Activated CD4-positive, alpha-beta T cell treated with anti-CD3 and anti-CD28 coated beads for 36 hours (primary cell): ENCODE results near the gene FLNB. TPM values are rescaled to one million over a fixed set of nuclear protein-coding genes. Genes with fewer than 3 reads are reported as not detected.

Source experiments
- ATAC-seq: fragments of 200-7000 bp; cut with Tn5 transposase; one replicate; pipeline ENCODE4 v1.10.0; 2021; ENCODE audit warnings: mild to moderate bottlenecking, moderate library complexity
- CTCF ChIA-PET: fragments of 350-600 bp; sonication (Branson Sonifier 250); formaldehyde crosslinking; loops from one replicate; lab custom pipeline; 2021; ENCODE audit warnings: antibody characterized with exemption; lab: Charles Lee
- POLR2A ChIA-PET: fragments of 350-600 bp; sonication (Branson Sonifier 250); formaldehyde crosslinking; loops from one replicate; lab custom pipeline; 2021; ENCODE audit warnings: antibody characterized with exemption, inconsistent platforms; lab: Charles Lee
- DNase-seq: peaks from one replicate; pipeline ENCODE4 v3.0.0-alpha.2; 2020
- H3K27ac Mint-ChIP-seq: one replicate; pipeline ENCODE4 v1.8.0; 2021; ENCODE audit warnings: mixed read lengths
- H3K27me3 Mint-ChIP-seq: one replicate; pipeline ENCODE4 v1.8.0; 2021; ENCODE audit warnings: mixed read lengths
- H3K36me3 Mint-ChIP-seq: one replicate; pipeline ENCODE4 v1.8.0; 2021; ENCODE audit warnings: low read depth, mixed read lengths
- H3K4me1 Mint-ChIP-seq: one replicate; pipeline ENCODE4 v1.8.0; 2021; ENCODE audit warnings: mixed read lengths
- H3K4me3 Mint-ChIP-seq: one replicate; pipeline ENCODE4 v1.8.0; 2021; ENCODE audit warnings: mild to moderate bottlenecking, moderate library complexity, mixed read lengths
- H3K9me3 Mint-ChIP-seq: one replicate; pipeline ENCODE4 v1.8.0; 2021; ENCODE audit warnings: low read depth, mixed read lengths
- intact Hi-C, 2 experiments: fragments of 100-400 bp; cut with DNase I in 1 of 2; cut with micrococcal nuclease in 1 of 2; formaldehyde crosslinking; loops; one replicate each; pipeline versions ENCODE4 v1.14.2 to v1.15.1; 2022 to 2024; cut with DNase I, micrococcal nuclease
- total RNA-seq, 2 experiments: library from RNA; stranded (reverse); gene quantifications; one replicate each; pipeline ENCODE4 v1.2.3, GENCODE V29; 2021

Gene FLNB
- total RNA-seq, 2 experiments from 2014 or later = 25.4 to 29.1 TPM

DNA sequence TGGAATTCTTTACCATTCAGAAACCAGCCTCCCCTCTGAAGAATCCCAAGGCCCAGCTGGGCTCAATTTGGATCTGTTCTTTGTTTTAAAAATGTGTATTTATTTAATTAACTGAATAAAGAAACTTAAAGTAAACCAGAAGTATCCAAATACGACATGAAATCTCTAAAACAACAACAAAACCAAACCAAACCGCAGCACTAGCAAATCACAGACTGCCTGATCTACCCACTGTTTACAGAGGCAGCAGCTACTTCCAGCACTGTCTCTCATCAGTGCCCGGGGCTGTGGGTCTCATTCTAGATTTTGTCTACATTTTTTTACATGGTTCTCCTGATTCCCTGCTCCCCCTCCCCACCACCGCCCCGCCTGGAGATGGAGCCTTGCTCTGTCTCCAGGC is 2.3 kb downstream of the FLNB start:
- no peaks in the 10 kb centered on the region for H3K27me3 Mint-ChIP-seq
- no peak overlapping the region for H3K27ac Mint-ChIP-seq
- DNase-seq = no peak
- H3K4me3 Mint-ChIP-seq = peak overlapping the region; percentile 88
- H3K4me1 Mint-ChIP-seq = peaks cover 43% of the 10 kb centered on the region
- POLR2A ChIA-PET = no interaction called here
- CTCF ChIA-PET = interaction anchor here (1.4 to 4.6 kb wide), 3 partner anchors 8 to 108 kb away, joined by 3 to 22 read pairs (median 6); no protein-coding TSS in a partner anchor
- H3K9me3 Mint-ChIP-seq = no peaks in the 10 kb centered on the region
- no peak for ATAC-seq
- H3K36me3 Mint-ChIP-seq = no peaks in the 10 kb centered on the region
- intact Hi-C loops = no loop called here

DNA sequence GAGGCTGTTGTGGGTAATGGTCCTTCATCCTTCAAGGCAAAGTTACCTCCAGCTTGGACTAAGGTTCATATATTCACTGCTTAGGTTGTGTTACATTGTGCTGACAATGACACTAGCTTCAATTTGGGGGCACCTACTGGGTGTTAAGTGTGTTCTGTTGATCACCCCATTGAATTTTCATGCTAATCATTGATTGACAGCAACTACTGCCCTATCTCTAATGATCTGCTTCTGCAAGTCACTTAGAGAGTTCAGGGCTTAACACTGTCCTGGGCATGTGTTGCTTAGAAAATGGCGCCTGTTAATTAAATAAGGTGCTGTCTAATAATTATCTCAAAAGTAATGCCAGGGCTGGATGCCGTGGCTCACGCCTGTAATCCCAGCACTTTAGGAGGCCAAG is 3.4 kb downstream of the FLNB start:
- Mint-ChIP-seq H3K27ac (no peak overlapping the region), H3K27me3 (no peaks in the 10 kb centered on the region), H3K4me1 (peaks cover 43% of the 10 kb centered on the region), H3K4me3 (no peak overlapping the region), H3K36me3 (no peaks in the 10 kb centered on the region), H3K9me3 (no peaks in the 10 kb centered on the region)
- POLR2A ChIA-PET = no interaction called here
- CTCF ChIA-PET = interaction anchor here (0.6 to 4.6 kb wide), 5 partner anchors 7 to 164 kb away, joined by 3 to 22 read pairs (median 6); no protein-coding TSS in a partner anchor
- DNase-seq = no peak
- no peak for ATAC-seq
- intact Hi-C loops = no loop called here

DNA sequence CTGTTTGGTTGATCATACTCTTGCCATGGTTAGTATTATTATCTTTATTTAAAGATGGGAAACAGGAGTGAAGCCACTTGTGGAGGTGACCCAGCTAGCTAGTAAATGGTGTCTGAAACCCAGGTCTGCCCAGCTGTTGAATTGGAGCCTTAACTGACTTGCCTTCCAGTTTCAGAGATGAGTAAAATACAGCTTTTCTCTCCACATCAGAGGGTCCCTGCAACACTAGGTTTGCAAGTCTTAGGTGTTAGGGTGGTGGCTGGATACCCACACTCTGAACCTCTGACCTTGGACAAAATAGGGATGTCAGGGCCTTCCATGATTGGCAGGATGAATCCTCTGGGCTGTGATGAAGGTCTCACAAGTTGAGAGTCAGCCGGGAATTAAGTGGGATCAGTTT is 4.1 kb downstream of the FLNB start:
- Mint-ChIP-seq H3K4me1 (peaks cover 43% of the 10 kb centered on the region), H3K27ac (no peak overlapping the region), H3K36me3 (no peaks in the 10 kb centered on the region), H3K4me3 (no peak overlapping the region), H3K9me3 (no peaks in the 10 kb centered on the region), H3K27me3 (no peaks in the 10 kb centered on the region)
- intact Hi-C loops = no loop called here
- CTCF ChIA-PET = interaction anchor here (0.7 to 3.7 kb wide), 2 partner anchors 11 to 167 kb away, joined by 3 to 15 read pairs; no protein-coding TSS in a partner anchor
- DNase-seq = no peak
- ATAC-seq = no peak
- POLR2A ChIA-PET = no interaction called here

DNA sequence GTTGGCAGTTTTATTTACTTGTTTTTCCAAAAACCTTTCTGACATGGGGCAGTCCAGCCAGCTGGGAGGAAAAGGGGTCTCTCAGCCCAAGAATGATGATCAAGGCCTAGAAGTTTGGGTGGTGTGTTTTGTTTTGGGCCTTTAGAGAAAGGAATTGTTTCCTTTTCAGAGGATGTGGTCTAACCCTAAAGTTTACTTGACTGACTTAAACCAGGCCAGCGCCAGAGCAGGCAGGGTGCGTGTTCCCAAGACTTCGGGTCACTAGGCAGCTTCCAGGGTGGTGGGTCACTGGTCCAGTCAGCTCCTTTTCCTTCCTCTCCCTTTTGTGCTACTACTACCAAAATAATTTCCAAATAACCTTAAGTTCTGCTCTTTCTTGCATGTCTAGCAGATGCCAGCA is 4.9 kb downstream of the FLNB start:
- H3K4me1 Mint-ChIP-seq = peaks cover 46% of the 10 kb centered on the region
- H3K4me3 Mint-ChIP-seq = no peak overlapping the region
- intact Hi-C loops = no loop called here
- ChIA-PET POLR2A (no interaction called here), CTCF (interaction anchor here (1.0 to 3.7 kb wide), 2 partner anchors 10 to 294 kb away, joined by 3 to 15 read pairs; partner anchors contain the start of genes HTD2 and RPP14)
- DNase-seq = no peak
- no peaks in the 10 kb centered on the region for H3K27me3 Mint-ChIP-seq
- no peaks in the 10 kb centered on the region for H3K9me3 Mint-ChIP-seq
- H3K27ac Mint-ChIP-seq = no peak overlapping the region
- no peaks in the 10 kb centered on the region for H3K36me3 Mint-ChIP-seq
- ATAC-seq = no peak

DNA sequence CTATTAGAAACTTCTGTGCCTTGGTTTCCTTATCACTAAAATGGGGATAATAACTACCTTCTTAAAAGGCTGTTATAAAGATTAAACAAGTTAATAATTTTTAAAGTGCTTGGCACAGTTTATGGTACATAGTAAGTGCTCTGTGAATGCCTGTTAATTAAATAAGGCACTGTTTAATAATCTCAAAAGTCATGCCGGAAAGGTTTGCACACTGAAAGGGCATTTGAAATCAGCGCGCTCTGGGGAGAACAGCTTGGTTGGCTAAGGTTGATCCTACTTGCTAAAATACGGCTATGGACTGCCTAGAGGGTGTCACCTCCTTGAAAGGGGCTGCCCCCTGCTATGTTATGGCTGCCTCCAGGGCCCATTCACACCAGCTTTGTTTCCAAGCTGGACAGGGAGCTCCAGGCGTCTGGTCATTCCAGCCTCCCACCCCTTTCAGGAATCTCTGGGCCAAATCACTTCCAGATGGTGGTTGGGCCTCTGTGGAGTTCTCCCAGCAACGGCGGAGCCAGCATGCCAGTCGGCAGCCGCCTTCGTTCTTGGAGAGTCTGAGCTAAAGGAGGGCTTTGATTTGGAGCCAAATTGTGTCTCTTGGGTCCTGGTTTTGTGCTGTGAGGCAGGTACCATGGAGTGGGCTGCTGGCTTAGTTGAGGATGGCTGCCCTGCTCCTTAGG is 5.9 kb downstream of the FLNB start:
- CTCF ChIA-PET = interaction anchor here (0.6 to 3.7 kb wide), 4 partner anchors 9 to 726 kb away, joined by 3 to 15 read pairs (median 4); partner anchors contain the start of genes HTD2 and RPP14
- POLR2A ChIA-PET = interaction anchor here (0.6 kb wide), 1 partner anchor 21 kb away, joined by 3 read pairs; no protein-coding TSS in a partner anchor
- peaks cover 48% of the 10 kb centered on the region for H3K4me1 Mint-ChIP-seq
- no peak for ATAC-seq
- H3K36me3 Mint-ChIP-seq = no peaks in the 10 kb centered on the region
- no peak overlapping the region for H3K4me3 Mint-ChIP-seq
- intact Hi-C loops = no loop called here
- no peaks in the 10 kb centered on the region for H3K27me3 Mint-ChIP-seq
- H3K9me3 Mint-ChIP-seq = no peaks in the 10 kb centered on the region
- no peak overlapping the region for H3K27ac Mint-ChIP-seq
- no peak for DNase-seq

DNA sequence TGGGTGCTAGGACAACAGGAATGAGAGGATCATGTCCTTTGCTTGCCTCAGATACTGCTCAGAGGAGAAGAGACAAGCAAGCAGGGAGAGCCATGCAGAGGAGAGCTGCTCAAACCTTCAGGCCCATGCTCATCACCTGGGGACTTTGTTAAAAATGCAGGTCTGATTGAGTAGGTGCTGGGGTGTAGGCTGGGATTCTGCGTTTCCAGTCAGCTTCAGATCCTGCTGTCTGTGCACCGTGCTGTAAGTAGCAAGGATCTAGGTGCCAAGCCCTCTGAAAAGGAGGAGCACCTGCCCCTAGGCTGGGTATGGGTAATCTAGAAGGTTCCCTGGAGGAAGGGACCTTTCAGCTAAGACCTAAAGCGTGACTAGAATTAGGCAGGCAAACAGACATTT is 7.3 kb downstream of the FLNB start:
- Mint-ChIP-seq H3K4me1 (peaks cover 50% of the 10 kb centered on the region), H3K36me3 (no peaks in the 10 kb centered on the region), H3K4me3 (no peak overlapping the region), H3K9me3 (no peaks in the 10 kb centered on the region), H3K27me3 (no peaks in the 10 kb centered on the region), H3K27ac (no peak overlapping the region)
- DNase-seq (no peak), ATAC-seq (no peak)
- intact Hi-C loops = no loop called here
- ChIA-PET POLR2A (no interaction called here), CTCF (interaction anchor here (3.7 kb wide), 1 partner anchor 8 kb away, joined by 15 read pairs; no protein-coding TSS in a partner anchor)

DNA sequence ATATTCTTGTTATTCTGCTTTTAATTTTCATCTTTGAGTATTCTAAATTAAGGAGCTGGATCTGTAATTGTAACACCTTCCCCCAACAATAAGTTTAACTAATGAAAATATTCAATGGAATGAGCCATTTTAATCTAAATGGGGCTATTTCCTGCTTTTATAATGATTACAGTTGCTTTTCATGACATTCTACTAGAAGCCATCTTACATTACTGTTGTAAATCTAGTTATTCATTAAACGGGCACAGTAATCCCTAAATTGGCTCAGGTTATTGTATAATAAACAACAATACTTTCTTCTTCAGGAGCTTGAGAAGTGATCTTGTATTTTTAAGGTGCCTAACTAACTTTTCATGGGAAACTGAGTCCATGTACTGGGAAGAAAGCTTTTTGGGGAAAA is 8.5 kb downstream of the FLNB start:
- Mint-ChIP-seq H3K9me3 (no peaks in the 10 kb centered on the region), H3K27ac (no peak overlapping the region), H3K36me3 (no peaks in the 10 kb centered on the region), H3K4me1 (peaks cover 44% of the 10 kb centered on the region), H3K27me3 (no peaks in the 10 kb centered on the region), H3K4me3 (no peak overlapping the region)
- intact Hi-C loops = no loop called here
- ATAC-seq (no peak), DNase-seq (no peak)
- POLR2A ChIA-PET = no interaction called here
- CTCF ChIA-PET = interaction anchor here (0.7 to 4.8 kb wide), 2 partner anchors 7 to 10 kb away, joined by 3 to 22 read pairs; partner anchors contain the start of gene FLNB

DNA sequence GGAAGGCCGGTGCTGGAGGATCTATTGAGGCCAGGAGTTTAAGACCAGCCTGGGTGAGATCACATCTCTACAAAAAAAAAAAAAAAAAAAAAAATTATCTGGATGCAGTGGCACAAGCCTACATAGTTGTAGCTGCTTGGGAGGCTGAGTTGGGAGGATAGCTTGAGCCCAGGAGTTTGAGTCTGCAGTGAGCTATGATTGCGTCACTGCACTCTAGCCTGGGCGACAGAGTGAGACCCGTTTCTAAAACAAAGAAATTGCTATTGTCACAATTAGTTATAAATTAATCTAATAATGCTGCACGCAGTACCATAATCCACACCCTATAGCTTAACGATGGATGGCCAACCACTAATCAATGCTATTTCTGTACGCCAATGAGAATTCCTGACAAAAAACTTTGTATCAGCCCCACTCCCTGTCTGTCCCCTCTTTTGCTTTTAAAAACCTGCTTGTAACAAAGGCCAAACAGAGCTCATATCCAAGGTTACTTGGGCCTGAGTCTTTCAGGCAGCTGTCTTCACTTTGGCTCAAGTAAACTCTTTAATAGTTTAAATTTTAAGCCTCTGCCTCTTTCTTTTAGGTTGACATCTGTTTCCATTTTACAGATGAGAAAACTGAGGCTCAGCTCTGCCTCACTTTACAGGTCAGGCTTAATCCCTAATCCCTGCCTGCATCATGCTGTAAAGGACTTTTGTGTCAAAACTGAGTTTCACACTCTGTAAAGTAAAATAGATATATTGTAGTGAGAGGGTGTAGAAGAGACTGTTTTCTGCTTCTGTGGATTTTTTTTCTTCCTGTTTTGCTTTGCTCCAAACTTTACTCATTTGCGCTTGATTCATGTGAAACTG is 10.9 kb downstream of the FLNB start:
- Mint-ChIP-seq H3K9me3 (no peaks in the 10 kb centered on the region), H3K36me3 (no peaks in the 10 kb centered on the region), H3K27me3 (no peaks in the 10 kb centered on the region), H3K27ac (no peak overlapping the region), H3K4me1 (peaks cover 43% of the 10 kb centered on the region), H3K4me3 (no peak overlapping the region)
- DNase-seq (no peak), ATAC-seq (peak; percentile 25)
- ChIA-PET POLR2A (no interaction called here), CTCF (interaction anchor here (0.6 to 4.8 kb wide), 6 partner anchors 10 to 255 kb away, joined by 3 to 22 read pairs (median 3); partner anchors contain the start of gene FLNB)
- intact Hi-C loops = no loop called here

DNA sequence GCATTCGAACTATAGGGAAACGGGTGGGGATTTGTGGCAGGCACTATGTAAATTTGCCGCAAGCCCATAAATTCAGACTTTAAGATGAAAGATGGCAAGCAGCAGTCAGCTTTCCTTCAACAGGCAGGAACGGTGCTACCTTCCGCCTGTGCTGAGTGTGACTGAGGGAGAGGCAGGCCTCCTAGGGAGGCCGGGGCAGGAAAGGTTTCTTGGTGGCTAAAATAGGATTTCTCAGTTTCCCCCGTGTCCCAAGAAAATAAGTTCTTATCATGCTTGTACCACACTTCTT is 12.5 kb downstream of the FLNB start:
- CTCF ChIA-PET = interaction anchor here (0.6 to 4.8 kb wide), 2 partner anchors 11 to 125 kb away, joined by 3 to 22 read pairs; partner anchors contain the start of gene FLNB
- no peak overlapping the region for H3K27ac Mint-ChIP-seq
- POLR2A ChIA-PET = no interaction called here

DNA sequence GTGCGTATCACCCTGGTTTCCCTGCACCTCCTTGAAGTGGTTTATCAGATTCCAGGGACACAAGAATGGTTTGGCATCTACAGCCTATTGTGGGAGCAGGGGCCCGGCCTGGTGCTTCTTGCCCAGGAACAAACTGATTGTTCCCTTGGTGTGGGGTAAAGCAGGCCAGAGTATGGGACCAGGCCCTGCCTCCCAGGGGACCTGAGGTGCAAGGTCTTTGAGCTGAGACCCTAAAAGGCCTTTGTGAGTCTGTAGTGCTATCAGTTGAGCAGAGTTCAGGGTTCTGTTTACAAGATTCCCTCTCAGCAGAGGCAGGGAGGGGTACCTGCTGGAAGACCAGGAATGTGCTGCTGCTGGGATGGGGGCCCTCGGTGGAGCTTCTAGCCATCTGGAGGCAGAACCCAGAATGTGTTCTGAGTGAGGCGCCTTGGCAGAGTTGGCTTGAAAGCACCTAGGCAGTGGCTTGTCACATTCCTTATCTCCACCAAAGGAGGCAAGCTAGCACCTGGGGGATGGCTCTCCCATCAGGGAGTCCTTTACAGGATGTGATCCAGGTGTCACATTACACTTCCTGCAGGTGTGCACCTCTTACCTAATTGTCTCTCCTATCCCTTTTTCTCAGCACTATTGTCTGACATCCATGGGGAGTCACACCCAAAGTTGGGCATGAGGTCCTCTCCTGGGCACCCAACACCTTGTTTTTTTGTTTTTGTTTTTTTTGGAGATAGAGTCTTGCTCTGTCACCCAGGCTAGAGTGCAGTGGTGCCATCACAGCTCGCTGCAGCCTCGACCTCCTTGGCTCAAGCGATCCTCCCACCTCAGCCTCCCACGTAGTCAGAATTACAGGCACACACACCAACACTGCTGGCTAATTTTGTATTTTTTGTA is 13.1 kb downstream of the FLNB start:
- no peak for DNase-seq
- no peak overlapping the region for H3K4me3 Mint-ChIP-seq
- H3K36me3 Mint-ChIP-seq = no peaks in the 10 kb centered on the region
- H3K9me3 Mint-ChIP-seq = no peaks in the 10 kb centered on the region
- no peaks in the 10 kb centered on the region for H3K27me3 Mint-ChIP-seq
- no peak overlapping the region for H3K27ac Mint-ChIP-seq
- ChIA-PET CTCF (interaction anchor here (1.2 to 4.8 kb wide), 3 partner anchors 12 to 14 kb away, joined by 5 to 22 read pairs (median 17); partner anchors contain the start of gene FLNB), POLR2A (no interaction called here)
- intact Hi-C loops = no loop called here
- no peak for ATAC-seq
- H3K4me1 Mint-ChIP-seq = peaks cover 49% of the 10 kb centered on the region

More for the DNA sequence above, 12.5 kb downstream of the FLNB start:
- Mint-ChIP-seq H3K9me3 (no peaks in the 10 kb centered on the region), H3K4me1 (peaks cover 43% of the 10 kb centered on the region), H3K36me3 (no peaks in the 10 kb centered on the region), H3K27me3 (no peaks in the 10 kb centered on the region), H3K4me3 (no peak overlapping the region)
- intact Hi-C loops = no loop called here
- DNase-seq (no peak), ATAC-seq (no peak)
